T-cell (primary cell): ENCODE measurements around the gene PXDN. TPM values are rescaled to one million over a fixed set of nuclear protein-coding genes. Genes with fewer than 3 reads are reported as not detected.

Source experiments
- ATAC-seq, 4 experiments: fragments of 200-7000 bp in 3 of 4; fragments of 150-1000 bp in 1 of 4; cut with Tn5 transposase; replicated peaks in 1 of 4; 1 replicate in 3 of 4; 2 replicates in 1 of 4; pipeline ENCODE4 v1.10.0; 2021; ENCODE audit warnings: moderate library complexity in 3 of 4, mild to moderate bottlenecking in 2 of 4, moderate number of reproducible peaks in 1 of 4
- CTCF ChIA-PET, 2 donors: fragments of 300-600 bp; sonication (Branson Sonifier 250); formaldehyde crosslinking; loops; one replicate each; lab custom pipeline; 2022; ENCODE audit warnings: antibody characterized with exemption in 2 of 2; lab: Charles Lee
- POLR2A ChIA-PET, 2 donors: fragments of 300-600 bp; sonication (Branson Sonifier 250); formaldehyde crosslinking; loops; one replicate each; lab custom pipeline; 2022; ENCODE audit warnings: antibody characterized with exemption in 2 of 2; lab: Charles Lee
- DNase-seq, 35 experiments: peaks; one replicate each; pipeline versions ENCODE4 v3.0.0 to v3.0.0-alpha.2; 2013 to 2023
- H3K27ac ChIP-seq: one replicate; pipeline ENCODE4 v1.5.1; 2013; ENCODE audit warnings: low read length
- H3K27me3 ChIP-seq, 2 experiments: replicated peaks in 1 of 2; 1 replicate in 1 of 2; 2 replicates in 1 of 2; pipeline versions ENCODE4 v1.6.1 to v1.7.0; 2013; ENCODE audit warnings: low read length in 1 of 2, mixed read lengths in 1 of 2; ENCODE audit not compliant: control insufficient read depth in 2 of 2, insufficient read depth in 2 of 2; ENCODE audit errors: extremely low read depth in 1 of 2
- H3K36me3 ChIP-seq, 2 donors: 1 replicate in 1 of 2; 2 replicates in 1 of 2; pipeline versions ENCODE4 v1.6.1 to v1.7.0; 2013; ENCODE audit warnings: low read length in 1 of 2; ENCODE audit not compliant: control insufficient read depth in 2 of 2, insufficient read depth in 1 of 2; ENCODE audit errors: extremely low read depth in 1 of 2
- H3K4me1 ChIP-seq, 2 experiments: 1 replicate in 1 of 2; 2 replicates in 1 of 2; pipeline versions ENCODE4 v1.6.1 to v1.7.0; 2013; ENCODE audit warnings: low read length in 2 of 2, mixed read lengths in 1 of 2; ENCODE audit not compliant: insufficient read depth in 2 of 2, control insufficient read depth in 1 of 2; ENCODE audit errors: extremely low read depth in 1 of 2
- H3K4me3 ChIP-seq, 2 donors: 1 replicate in 1 of 2; 2 replicates in 1 of 2; pipeline versions ENCODE4 v1.5.1 to v1.7.0; 2013; ENCODE audit warnings: mild to moderate bottlenecking in 2 of 2, low read length in 1 of 2, moderate library complexity in 1 of 2; ENCODE audit not compliant: control insufficient read depth in 1 of 2; ENCODE audit errors: extremely low read depth in 1 of 2
- H3K9me3 ChIP-seq: 2 replicates; pipeline ENCODE4 v1.7.0; 2013
- H3K27ac Mint-ChIP-seq, 2 donors: one replicate each; pipeline ENCODE4 v1.8.0; 2020 to 2021; ENCODE audit warnings: mild to moderate bottlenecking in 2 of 2, mixed read lengths in 2 of 2
- H3K27me3 Mint-ChIP-seq, 2 donors: one replicate each; pipeline ENCODE4 v1.8.0; 2021 to 2022; ENCODE audit warnings: mixed read lengths in 2 of 2
- H3K36me3 Mint-ChIP-seq: one replicate; pipeline ENCODE4 v1.8.0; 2021; ENCODE audit warnings: mixed read lengths
- H3K4me1 Mint-ChIP-seq, 3 donors: one replicate each; pipeline ENCODE4 v1.8.0; 2020 to 2022; ENCODE audit warnings: mixed read lengths in 3 of 3, mild to moderate bottlenecking in 1 of 3
- H3K4me3 Mint-ChIP-seq, 3 donors: one replicate each; pipeline ENCODE4 v1.8.0; 2020 to 2022; ENCODE audit warnings: mild to moderate bottlenecking in 3 of 3, mixed read lengths in 3 of 3, moderate library complexity in 3 of 3
- H3K9me3 Mint-ChIP-seq, 3 donors: one replicate each; pipeline ENCODE4 v1.8.0; 2020 to 2022; ENCODE audit warnings: mixed read lengths in 3 of 3
- WGBS: methylation state at CpG from one replicate; pipeline ENCODE4 v1.1.5; 2013; ENCODE audit warnings: missing lambda C conversion rate; ENCODE audit not compliant: insufficient coverage; 5-methylcytosine and 5-hydroxymethylcytosine counted together
- total RNA-seq, 35 experiments: library from RNA in 6 of 35; stranded (reverse) in 6 of 35; fragments of 120-200 nt in 1 of 35; gene quantifications; one replicate each; pipeline versions ENCODE4 v1.2.1 to v1.2.4 and lab custom pipeline; 2013 to 2026

PXDN gene
- total RNA-seq, 5 donors from 2014 or later (not counting 1 experiment from before 2014, with no cell fraction given), result 0.21 to 5.4 (median 1.3) TPM

DNA sequence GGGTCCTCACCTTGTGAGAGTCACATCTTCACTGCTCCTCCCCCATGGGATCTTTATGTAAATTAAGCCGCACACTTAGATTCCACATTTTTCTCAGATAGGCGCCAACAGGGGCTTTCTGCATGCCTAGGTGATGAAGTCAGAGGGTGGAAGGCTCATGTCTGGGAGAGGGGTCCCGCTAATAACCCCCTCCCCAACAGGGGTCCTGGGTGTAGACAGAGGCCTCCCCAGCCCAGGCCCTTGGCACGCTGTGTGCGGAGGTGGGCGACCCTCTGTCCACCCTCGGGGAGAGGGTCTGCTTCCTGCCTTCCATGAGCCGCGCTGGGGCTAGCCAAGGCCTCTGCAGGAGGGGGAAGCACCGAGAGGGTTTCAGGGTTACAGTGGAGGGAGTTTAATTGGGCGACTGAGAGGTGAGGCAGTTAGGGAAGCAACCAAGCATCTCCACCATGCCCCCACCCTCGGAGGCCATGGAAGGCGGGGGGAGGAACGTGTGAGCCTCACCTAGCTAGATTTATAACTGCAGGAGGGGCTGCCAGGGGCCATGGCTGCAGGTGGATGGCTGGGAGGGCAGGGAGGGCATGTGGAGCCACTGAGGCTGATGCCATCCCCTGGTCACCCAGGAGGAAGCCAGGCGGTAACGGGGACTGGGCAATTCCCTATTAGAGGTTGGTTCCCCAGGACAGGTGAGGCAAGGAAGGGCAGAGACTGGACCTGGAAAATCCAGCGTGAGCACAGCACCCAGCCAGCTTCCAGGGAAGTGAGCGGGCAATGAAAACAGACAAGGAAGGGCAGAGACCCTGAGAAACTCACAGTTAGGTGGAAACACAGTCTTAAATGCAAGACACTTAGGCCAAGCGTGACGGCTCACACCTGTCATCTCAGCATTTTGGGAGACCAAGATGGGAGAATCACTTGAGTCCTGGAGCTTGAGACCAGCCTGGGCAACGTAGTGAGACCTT, 7.7 kb upstream of the PXDN start:
- no peaks in the 10 kb centered on the region for H3K36me3 Mint-ChIP-seq
- WGBS, result 82% methylated on average over 4 of the region's 21 CpGs
- DNase-seq (no peak), ATAC-seq (no peak)
- Histone ChIP-seq H3K4me3 (no peak overlapping the region), H3K27me3 (peaks cover 0 to 33% of the 10 kb centered on the region in 2 experiments), H3K4me1 (no peaks in the 10 kb centered on the region), H3K27ac (no peak overlapping the region), H3K36me3 (no peaks in the 10 kb centered on the region), H3K9me3 (no peaks in the 10 kb centered on the region)
- no peak overlapping the region for H3K4me3 Mint-ChIP-seq
- H3K9me3 Mint-ChIP-seq, result peaks cover 2 to 14% (median 4%) of the 10 kb centered on the region in 3 donors
- ChIA-PET CTCF (interaction anchor here in 1 of 2 donors (1.6 kb wide), 1 partner anchor 29 kb away, joined by 4 read pairs; no protein-coding TSS in a partner anchor), POLR2A (no interaction called here)
- no peak overlapping the region for H3K27ac Mint-ChIP-seq
- peaks cover 21 to 23% of the 10 kb centered on the region in 2 donors for H3K27me3 Mint-ChIP-seq
- H3K4me1 Mint-ChIP-seq, result peaks cover 4 to 8% (median 6%) of the 10 kb centered on the region in 3 donors

DNA sequence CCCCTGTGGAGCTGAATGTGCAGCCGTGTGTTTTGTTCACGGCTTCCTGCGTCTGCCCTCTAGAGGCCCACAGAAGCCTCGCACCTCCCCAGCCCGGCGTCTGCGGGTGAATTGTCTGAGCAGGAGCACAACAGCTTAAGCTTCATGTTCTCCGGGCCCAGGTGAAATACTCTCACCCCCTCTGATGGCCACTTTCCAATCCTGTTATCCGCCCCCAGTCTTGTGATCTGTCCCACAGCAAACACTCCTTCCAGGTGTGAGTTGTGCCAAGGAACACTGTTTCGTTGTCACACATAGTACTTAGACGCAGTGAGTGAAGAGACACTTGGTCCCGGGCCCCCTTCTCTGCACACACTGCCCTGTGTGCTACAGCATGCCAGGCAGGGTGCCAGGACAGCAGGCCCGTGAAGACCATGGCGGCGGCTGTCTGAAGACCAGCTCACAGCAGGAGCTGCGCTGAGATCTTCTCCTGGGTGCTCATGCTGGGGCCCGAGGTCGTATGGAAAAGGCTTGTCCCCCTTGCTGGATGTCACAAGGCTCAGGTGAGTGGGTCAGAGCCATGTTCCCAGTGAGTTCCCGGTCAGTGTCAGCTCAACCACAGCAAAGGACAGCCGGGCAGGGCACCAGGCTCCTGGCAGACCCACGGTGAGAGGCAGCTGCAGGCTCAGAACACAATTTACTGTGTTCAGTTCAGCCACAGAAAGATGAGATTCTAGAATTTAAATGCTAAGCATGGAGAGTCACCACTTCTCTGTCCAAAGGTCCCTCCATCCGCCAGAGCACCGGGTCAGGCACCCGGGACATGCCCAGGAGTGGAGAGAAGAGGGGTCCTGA, 6.8 kb upstream of the PXDN start:
- ATAC-seq, result peak; percentile 56 to 68 (median 64)

DNA sequence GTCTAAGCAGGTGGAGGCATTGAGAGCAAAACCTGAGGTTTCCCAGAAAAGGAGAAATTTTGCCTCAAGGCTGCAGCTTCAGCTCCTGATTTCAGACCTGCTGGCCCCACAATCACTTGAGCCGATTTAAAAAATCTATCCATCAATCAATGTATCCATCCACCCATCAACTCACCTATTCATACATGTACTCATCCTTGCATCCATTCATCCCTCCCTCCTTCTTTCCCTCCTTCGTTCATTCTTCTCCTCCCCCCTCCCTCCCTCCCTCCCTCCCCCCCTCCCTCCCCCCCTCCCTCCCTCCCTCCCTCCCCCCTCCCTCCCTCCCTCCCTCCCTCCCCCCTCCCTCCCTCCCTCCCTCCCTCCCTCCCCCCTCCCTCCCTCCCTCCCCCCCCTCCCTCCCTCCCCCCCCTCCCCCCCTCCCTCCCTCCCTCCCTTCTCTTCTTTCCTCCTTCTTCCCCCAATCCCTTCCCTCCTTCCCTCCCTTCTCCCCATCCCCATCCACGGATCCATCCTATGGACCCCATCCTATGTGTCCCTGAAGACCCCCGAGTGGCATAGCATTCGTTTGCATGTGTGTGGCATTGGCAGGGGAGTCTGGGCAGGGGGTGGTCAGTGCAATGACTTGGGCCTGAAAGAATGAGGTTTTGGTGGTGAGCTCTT, 6.1 kb upstream of the PXDN start:
- Histone ChIP-seq H3K4me1 (no peaks in the 10 kb centered on the region), H3K27ac (no peak overlapping the region), H3K36me3 (no peaks in the 10 kb centered on the region), H3K27me3 (peaks cover 0 to 39% of the 10 kb centered on the region in 2 experiments), H3K4me3 (no peak overlapping the region), H3K9me3 (no peaks in the 10 kb centered on the region)
- H3K27me3 Mint-ChIP-seq, result peaks cover 30 to 37% of the 10 kb centered on the region in 2 donors
- no peak for DNase-seq
- no peak for ATAC-seq
- H3K36me3 Mint-ChIP-seq, result no peaks in the 10 kb centered on the region
- peaks cover 2 to 6% (median 4%) of the 10 kb centered on the region in 3 donors for H3K9me3 Mint-ChIP-seq
- WGBS, result 33% methylated on average over 3 of the region's 5 CpGs
- H3K27ac Mint-ChIP-seq, result no peak overlapping the region
- peaks cover 6 to 8% (median 6%) of the 10 kb centered on the region in 3 donors for H3K4me1 Mint-ChIP-seq
- POLR2A ChIA-PET, result no interaction called here
- CTCF ChIA-PET, result interaction anchor here (0.5 to 1.6 kb wide), 3 partner anchors 19 to 198 kb away, joined by 3 to 4 read pairs (median 3); no protein-coding TSS in a partner anchor
- no peak overlapping the region for H3K4me3 Mint-ChIP-seq

More for the DNA sequence above, 6.8 kb upstream of the PXDN start:
- H3K4me1 Mint-ChIP-seq, result peaks cover 6 to 8% (median 6%) of the 10 kb centered on the region in 3 donors
- no peak overlapping the region for H3K4me3 ChIP-seq
- no peak overlapping the region for H3K27ac ChIP-seq
- no peaks in the 10 kb centered on the region for H3K9me3 ChIP-seq
- no peaks in the 10 kb centered on the region for H3K4me1 ChIP-seq
- ChIA-PET POLR2A (no interaction called here), CTCF (interaction anchor here (0.5 to 1.6 kb wide), 3 partner anchors 18 to 199 kb away, joined by 3 to 4 read pairs (median 3); no protein-coding TSS in a partner anchor)
- peak in 17 of 35 experiments; percentile 8 to 45 (median 20) for DNase-seq
- 39% methylated on average over 21 of the region's 24 CpGs for WGBS
- peaks cover 0 to 39% of the 10 kb centered on the region in 2 experiments for H3K27me3 ChIP-seq
- no peaks in the 10 kb centered on the region for H3K36me3 ChIP-seq
- peaks cover 2 to 14% (median 4%) of the 10 kb centered on the region in 3 donors for H3K9me3 Mint-ChIP-seq
- no peak overlapping the region for H3K4me3 Mint-ChIP-seq
- H3K27me3 Mint-ChIP-seq, result peaks cover 26 to 30% of the 10 kb centered on the region in 2 donors
- no peaks in the 10 kb centered on the region for H3K36me3 Mint-ChIP-seq
- H3K27ac Mint-ChIP-seq, result no peak overlapping the region

DNA sequence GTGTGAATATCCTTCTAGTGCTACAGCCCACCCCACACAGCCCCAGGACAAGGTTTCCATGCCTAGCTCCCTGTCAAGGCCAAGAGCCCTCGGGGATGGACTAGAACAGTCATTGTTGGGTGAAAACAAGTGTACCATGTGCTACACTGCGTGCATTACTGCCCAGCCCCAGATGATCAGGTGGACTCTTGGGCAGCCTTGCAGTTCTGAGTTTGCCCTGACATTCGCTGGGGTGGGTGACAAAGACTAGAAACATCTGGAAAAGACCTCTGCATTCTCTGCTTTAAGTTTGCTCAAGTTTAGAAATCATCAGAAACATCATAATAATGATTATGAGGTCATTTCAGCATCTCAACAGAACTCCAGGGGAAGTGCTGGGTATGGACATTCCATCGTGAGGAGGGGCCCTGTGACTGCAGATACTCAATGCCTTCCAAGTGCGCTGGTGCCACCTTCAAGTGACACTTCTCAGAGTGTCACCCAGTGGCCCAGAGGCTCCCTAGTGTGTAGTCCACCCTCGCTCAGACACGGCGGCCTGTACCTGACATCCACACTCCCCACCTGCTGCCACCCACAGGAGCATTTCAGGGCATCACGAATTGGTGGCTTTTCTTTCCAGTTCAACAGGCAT, 5.3 kb upstream of the PXDN start:
- CTCF ChIA-PET, result no interaction called here
- 85% methylated on average over 6 of the region's 9 CpGs for WGBS
- no peak overlapping the region for H3K4me3 ChIP-seq
- peaks cover 0 to 43% of the 10 kb centered on the region in 2 experiments for H3K27me3 ChIP-seq
- POLR2A ChIA-PET, result no interaction called here
- no peaks in the 10 kb centered on the region for H3K9me3 Mint-ChIP-seq
- H3K27ac Mint-ChIP-seq, result no peak overlapping the region
- H3K4me1 Mint-ChIP-seq, result peaks cover 8 to 9% (median 9%) of the 10 kb centered on the region in 3 donors
- H3K27me3 Mint-ChIP-seq, result peaks cover 26 to 43% of the 10 kb centered on the region in 2 donors
- no peak overlapping the region for H3K27ac ChIP-seq
- H3K9me3 ChIP-seq, result no peaks in the 10 kb centered on the region
- no peaks in the 10 kb centered on the region for H3K36me3 Mint-ChIP-seq
- H3K4me3 Mint-ChIP-seq, result no peak overlapping the region
- DNase-seq (no peak), ATAC-seq (no peak)
- H3K4me1 ChIP-seq, result no peaks in the 10 kb centered on the region
- H3K36me3 ChIP-seq, result no peaks in the 10 kb centered on the region

DNA sequence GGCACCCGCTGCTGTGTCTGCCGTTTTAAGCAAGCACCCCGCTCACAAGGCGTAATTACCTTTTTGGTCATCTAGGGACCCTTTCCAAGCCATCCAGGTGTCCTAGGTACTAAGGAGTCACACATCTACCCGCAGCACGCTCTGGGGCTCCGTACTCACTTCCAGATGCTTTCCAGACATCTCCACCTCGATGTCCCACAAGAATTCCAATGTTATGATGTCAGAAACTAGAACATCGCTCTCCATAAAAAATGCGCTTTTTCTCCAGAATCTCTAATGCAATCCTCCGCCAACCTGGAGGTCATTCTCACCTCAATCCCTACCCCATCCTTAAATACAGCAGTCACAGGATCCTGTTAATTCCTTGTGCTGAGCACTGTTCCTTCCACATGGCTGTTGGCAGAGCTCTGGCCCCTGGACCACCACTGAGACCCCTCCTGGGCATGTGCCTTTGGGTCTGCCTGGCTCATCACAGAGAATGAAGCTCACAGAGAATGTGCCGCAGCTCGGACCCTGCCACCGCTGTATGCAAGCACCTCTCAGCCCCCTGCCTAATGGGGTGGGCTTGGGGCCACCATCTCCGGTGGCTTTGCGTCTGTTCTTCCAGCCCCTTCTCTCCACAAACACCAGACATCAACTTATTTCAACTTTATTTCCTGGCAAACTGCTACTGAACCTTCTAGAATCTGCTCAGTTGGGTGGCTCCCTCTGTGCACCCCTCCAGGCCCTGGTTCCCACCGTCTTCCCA, 4.6 kb upstream of the PXDN start:
- WGBS, result 80% methylated on average over 15 of the region's 17 CpGs
- no peak overlapping the region for H3K4me3 Mint-ChIP-seq
- Histone ChIP-seq H3K4me1 (no peaks in the 10 kb centered on the region), H3K4me3 (no peak overlapping the region), H3K27ac (no peak overlapping the region), H3K36me3 (no peaks in the 10 kb centered on the region), H3K9me3 (no peaks in the 10 kb centered on the region), H3K27me3 (peaks cover 0 to 41% of the 10 kb centered on the region in 2 experiments)
- no peaks in the 10 kb centered on the region for H3K9me3 Mint-ChIP-seq
- no peaks in the 10 kb centered on the region for H3K36me3 Mint-ChIP-seq
- peaks cover 8 to 9% (median 9%) of the 10 kb centered on the region in 3 donors for H3K4me1 Mint-ChIP-seq
- POLR2A ChIA-PET, result no interaction called here
- no peak overlapping the region for H3K27ac Mint-ChIP-seq
- CTCF ChIA-PET, result no interaction called here
- ATAC-seq, result no peak
- DNase-seq, result no peak
- peaks cover 26 to 43% of the 10 kb centered on the region in 2 donors for H3K27me3 Mint-ChIP-seq
